Osteocyte (in vitro differentiated cells): ENCODE measurements around the gene RARA. TPM values are rescaled to one million over a fixed set of nuclear protein-coding genes. Genes with fewer than 3 reads are reported as not detected.

Experiments used
- DNase-seq: peaks from one replicate; pipeline ENCODE4 v3.0.0; 2021; ENCODE audit warnings: mixed read lengths; ENCODE audit not compliant: unreplicated experiment; ENCODE audit errors: extremely low spot score
- H3K27ac Mint-ChIP-seq: one replicate; pipeline ENCODE4 v1.8.0; 2021; ENCODE audit warnings: mild to moderate bottlenecking, mixed read lengths; ENCODE audit not compliant: unreplicated experiment
- H3K27me3 Mint-ChIP-seq: one replicate; pipeline ENCODE4 v1.8.0; 2021; ENCODE audit warnings: mixed read lengths; ENCODE audit not compliant: unreplicated experiment
- H3K36me3 Mint-ChIP-seq: one replicate; pipeline ENCODE4 v1.8.0; 2021; ENCODE audit warnings: mixed read lengths; ENCODE audit not compliant: unreplicated experiment
- H3K4me1 Mint-ChIP-seq: one replicate; pipeline ENCODE4 v1.8.0; 2021; ENCODE audit warnings: mixed read lengths; ENCODE audit not compliant: unreplicated experiment
- H3K4me3 Mint-ChIP-seq: one replicate; pipeline ENCODE4 v1.8.0; 2021; ENCODE audit warnings: mild to moderate bottlenecking, moderate library complexity, mixed read lengths; ENCODE audit not compliant: unreplicated experiment
- H3K9me3 Mint-ChIP-seq: one replicate; pipeline ENCODE4 v1.8.0; 2021; ENCODE audit warnings: mixed read lengths; ENCODE audit not compliant: unreplicated experiment
- total RNA-seq: library from RNA; stranded (reverse); gene quantifications from 2 replicates; pipeline ENCODE4 v1.2.1, GENCODE V29; 2021
- TF ChIP-seq, protein P1 (sequence below): fragments of 200-600 bp; sonication (generic); IDR thresholded peaks from 2 replicates; pipeline ENCODE4 v1.5.0; 2021; ENCODE audit warnings: antibody characterized with exemption, mild to moderate bottlenecking, moderate library complexity

RARA gene
- total RNA-seq, 1 donor from 2014 or later = 62.6 TPM

DNA sequence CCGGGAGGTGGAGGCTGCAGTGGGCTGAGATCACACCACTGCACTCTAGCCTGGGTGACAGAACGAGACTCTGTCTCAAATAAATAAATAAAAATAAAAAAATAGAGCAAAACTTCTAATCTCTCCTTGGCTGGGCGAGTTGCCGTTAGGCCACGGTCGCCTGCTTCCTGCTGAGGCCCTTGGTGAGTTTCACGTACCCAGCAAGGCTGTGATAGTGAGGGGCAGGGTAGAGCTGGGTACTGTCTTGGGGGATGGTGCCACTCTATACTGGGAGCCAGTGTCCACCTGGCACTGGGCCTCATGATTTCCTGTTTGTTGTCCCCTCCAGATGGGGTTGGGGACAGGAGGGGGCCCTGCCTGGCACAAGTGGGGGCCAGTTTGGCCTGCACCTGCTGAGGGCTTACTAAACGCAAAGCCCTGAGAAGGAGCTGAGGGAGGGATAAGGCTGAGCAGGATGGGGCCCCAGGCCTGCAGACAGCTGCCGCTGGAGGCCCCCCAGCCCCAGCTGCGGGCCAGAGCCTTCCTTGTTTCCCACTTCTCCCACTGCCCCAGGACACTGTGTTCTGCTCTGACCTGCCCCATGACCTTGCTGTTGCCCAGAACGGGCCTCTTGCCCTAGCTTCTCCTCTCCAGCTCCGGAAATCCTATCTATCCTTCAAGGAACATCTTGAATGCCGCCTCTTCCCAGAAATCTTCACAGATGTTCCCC is 30.1 kb downstream of the RARA start:
- Mint-ChIP-seq H3K4me3 (no peak overlapping the region), H3K4me1 (peaks cover 54% of the 10 kb centered on the region), H3K9me3 (no peaks in the 10 kb centered on the region), H3K27me3 (no peaks in the 10 kb centered on the region), H3K36me3 (peaks cover 13% of the 10 kb centered on the region), H3K27ac (peak overlapping the region; percentile 4)
- TF ChIP-seq, protein P1, sequence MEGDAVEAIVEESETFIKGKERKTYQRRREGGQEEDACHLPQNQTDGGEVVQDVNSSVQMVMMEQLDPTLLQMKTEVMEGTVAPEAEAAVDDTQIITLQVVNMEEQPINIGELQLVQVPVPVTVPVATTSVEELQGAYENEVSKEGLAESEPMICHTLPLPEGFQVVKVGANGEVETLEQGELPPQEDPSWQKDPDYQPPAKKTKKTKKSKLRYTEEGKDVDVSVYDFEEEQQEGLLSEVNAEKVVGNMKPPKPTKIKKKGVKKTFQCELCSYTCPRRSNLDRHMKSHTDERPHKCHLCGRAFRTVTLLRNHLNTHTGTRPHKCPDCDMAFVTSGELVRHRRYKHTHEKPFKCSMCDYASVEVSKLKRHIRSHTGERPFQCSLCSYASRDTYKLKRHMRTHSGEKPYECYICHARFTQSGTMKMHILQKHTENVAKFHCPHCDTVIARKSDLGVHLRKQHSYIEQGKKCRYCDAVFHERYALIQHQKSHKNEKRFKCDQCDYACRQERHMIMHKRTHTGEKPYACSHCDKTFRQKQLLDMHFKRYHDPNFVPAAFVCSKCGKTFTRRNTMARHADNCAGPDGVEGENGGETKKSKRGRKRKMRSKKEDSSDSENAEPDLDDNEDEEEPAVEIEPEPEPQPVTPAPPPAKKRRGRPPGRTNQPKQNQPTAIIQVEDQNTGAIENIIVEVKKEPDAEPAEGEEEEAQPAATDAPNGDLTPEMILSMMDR = no peak
- no peak for DNase-seq

DNA sequence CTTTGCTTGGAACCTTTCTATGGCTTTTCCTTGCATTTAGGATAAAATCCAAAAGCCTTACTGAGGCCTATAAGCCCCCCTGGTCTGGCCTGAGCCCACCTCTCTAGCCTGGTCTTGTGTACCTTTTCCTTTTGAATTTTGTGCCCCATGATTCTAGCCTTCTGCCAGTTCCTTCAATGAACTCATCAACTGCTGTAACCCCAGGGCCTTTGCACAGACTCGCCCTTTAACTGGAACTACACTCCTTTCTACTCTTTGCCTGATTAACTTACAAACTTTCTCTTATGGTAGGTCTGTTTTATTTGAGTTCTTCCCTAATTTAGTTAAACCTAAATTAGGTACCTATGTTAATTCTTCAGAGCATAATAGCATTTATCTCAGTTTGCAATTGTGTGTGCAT is 31.3 kb downstream of the RARA start:
- Mint-ChIP-seq H3K27ac (no peak overlapping the region), H3K36me3 (peaks cover 11% of the 10 kb centered on the region), H3K4me3 (no peak overlapping the region), H3K4me1 (peaks cover 53% of the 10 kb centered on the region), H3K9me3 (no peaks in the 10 kb centered on the region), H3K27me3 (no peaks in the 10 kb centered on the region)
- no peak for DNase-seq
- TF ChIP-seq, protein P1 = no peak

DNA sequence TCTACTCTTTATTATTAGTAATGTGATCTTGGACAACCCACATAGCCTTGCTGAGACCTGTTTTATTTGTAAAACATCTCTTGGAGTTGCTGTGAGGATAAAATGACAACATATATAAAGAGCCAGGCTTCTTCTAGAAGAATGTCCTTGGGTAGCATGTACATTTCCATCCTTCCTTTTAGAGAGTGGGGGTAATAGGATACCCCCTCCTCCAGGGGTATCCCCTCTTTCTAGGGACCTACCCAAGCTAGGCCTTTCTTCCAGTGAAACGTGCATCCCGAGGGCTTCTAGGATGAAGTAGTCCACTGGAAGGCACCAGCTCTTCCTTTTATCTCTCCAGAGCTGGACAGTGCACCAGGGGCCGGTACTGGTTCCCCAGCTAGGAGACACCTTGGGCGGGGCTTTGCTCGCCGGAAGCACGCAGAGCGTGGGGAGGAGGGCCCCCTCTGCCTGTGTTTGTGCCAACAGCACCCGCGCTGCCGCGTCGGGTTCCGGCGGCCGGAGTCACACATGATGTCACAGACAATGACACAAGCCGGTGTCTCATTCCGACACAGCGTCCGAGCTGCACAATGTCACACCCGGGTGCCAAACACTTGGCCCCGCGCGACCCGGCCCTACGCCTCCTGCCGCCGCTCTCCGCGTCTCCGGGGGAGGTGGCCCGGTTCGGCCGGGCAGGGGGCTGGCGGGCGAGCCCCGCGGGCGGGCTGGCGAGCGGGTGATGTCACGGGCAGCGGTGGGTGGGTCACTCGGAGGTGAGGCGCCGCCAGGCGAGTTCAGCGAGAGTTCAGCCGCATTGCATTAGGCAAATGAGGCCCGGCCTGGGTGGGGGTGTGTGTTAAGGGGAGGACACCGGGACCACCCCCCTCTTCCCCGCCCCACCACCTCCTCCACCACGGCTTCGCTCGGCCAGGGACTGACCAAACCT is 32.2 kb downstream of the RARA start:
- Mint-ChIP-seq H3K36me3 (peaks cover 11% of the 10 kb centered on the region), H3K4me3 (peak overlapping the region; percentile 78), H3K27ac (peak overlapping the region; percentile 75), H3K4me1 (peaks cover 57% of the 10 kb centered on the region), H3K9me3 (no peaks in the 10 kb centered on the region), H3K27me3 (no peaks in the 10 kb centered on the region)
- no peak for DNase-seq
- TF ChIP-seq, protein P1 = peak; percentile 20

GRCh38 chr17:40341808-40342503 is 33.0 kb downstream of the RARA start:
- TF ChIP-seq, protein P1 = no peak
- Mint-ChIP-seq H3K36me3 (peaks cover 11% of the 10 kb centered on the region), H3K4me3 (peak overlapping the region; percentile 78), H3K27ac (peak overlapping the region; percentile 54), H3K9me3 (no peaks in the 10 kb centered on the region), H3K4me1 (peaks cover 62% of the 10 kb centered on the region), H3K27me3 (no peaks in the 10 kb centered on the region)
- no peak for DNase-seq
